ENCODE measurements around the gene SIGLEC11.

Gene SIGLEC11

DNA sequence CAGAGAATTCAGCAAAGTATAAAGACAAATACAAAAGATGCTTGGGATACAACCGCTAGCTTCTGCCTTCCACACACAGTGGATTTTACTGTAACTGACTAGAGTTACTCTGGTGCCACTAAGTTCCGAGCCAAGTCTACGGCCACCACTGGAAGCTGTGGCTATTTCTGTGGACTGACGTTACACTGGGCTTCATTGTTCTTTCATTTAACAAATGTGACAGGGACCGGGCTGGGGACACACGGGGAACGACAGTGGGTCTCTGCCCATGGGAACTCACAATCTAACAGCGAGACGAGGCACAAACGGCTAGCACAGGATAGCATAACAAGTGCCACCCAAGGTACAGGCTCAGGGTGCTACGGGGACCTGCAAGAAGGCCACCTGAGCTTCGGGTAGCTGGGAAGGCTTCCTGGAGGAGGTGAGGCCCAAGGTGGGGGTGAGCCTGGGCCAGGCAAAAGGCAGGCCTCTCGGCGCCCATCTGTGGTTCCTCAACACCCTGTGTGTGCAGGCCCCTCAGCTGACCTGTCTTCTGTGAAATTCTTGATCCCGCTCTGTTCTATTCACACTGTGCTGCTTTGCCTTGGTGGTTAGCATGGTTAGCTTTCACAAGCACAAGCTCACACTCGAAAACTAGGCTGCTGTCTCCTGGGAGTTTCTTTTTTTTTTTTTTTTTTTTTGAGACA, 54.0 kb downstream of the SIGLEC11 start:
- ChIA-PET CTCF (interaction anchor here (1.3 kb wide), 1 partner anchor 16 kb away, joined by 3 read pairs; no protein-coding TSS in a partner anchor), POLR2A (no interaction called here)
- TF ChIP-seq, protein P1, sequence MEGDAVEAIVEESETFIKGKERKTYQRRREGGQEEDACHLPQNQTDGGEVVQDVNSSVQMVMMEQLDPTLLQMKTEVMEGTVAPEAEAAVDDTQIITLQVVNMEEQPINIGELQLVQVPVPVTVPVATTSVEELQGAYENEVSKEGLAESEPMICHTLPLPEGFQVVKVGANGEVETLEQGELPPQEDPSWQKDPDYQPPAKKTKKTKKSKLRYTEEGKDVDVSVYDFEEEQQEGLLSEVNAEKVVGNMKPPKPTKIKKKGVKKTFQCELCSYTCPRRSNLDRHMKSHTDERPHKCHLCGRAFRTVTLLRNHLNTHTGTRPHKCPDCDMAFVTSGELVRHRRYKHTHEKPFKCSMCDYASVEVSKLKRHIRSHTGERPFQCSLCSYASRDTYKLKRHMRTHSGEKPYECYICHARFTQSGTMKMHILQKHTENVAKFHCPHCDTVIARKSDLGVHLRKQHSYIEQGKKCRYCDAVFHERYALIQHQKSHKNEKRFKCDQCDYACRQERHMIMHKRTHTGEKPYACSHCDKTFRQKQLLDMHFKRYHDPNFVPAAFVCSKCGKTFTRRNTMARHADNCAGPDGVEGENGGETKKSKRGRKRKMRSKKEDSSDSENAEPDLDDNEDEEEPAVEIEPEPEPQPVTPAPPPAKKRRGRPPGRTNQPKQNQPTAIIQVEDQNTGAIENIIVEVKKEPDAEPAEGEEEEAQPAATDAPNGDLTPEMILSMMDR (IDR thresholded peaks at IDR 0.05; ENCODE audit: insufficient read depth, low read length, missing control alignments) = no peak
- H3K4me3 ChIP-seq (ENCODE audit: low read depth, low read length) = no peak overlapping the region
- DNase-seq (ENCODE audit: low read depth, low spot score) = no peak

DNA sequence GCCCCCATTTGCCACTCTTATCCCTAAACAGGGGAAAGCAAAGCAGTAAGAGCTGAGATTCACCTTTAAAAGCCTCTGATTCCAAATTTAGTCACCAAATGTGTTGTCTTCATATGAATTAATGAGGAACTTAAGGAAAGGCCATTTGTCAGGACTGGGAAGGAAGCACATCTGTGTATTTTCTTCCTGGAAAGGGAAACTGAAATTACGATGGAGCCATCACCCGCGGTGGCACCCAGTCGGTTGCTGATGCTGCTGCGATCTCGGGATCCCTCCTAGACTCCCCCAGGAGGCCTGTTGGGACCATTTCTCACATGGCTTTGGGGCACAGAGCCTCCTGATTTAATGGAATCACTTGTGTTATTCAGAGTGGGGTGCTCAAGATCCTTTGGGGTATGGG, 56.8 kb downstream of the SIGLEC11 start:
- H3K4me3 ChIP-seq (ENCODE audit: low read depth, low read length) = no peak overlapping the region
- TF ChIP-seq, protein P1 (IDR thresholded peaks at IDR 0.05; ENCODE audit: insufficient read depth, low read length, missing control alignments) = no peak
- ChIA-PET CTCF (no interaction called here), POLR2A (no interaction called here)
- DNase-seq (ENCODE audit: low read depth, low spot score) = no peak
